SK-N-SH (cell line): ENCODE data around the gene PBX1. TPM values are rescaled to one million over a fixed set of nuclear protein-coding genes. Genes with fewer than 3 reads are reported as not detected.

Experiments
- CTCF ChIA-PET: fragments of 300-600, 350-600 bp; formaldehyde crosslinking; extraction: SDS; loops from one replicate; lab custom pipeline; 2021; lab: Yijun Ruan, JAX
- POLR2A ChIA-PET: fragments of 350-600 bp; sonication (Branson Sonifier 250); formaldehyde crosslinking; extraction: SDS; loops from one replicate; lab custom pipeline; 2020; ENCODE audit warnings: antibody characterized with exemption, inconsistent platforms; lab: Yijun Ruan, JAX
- DNase-seq: peaks from one replicate; pipeline ENCODE4 v3.0.0; 2012
- H2AFZ ChIP-seq: fragments of 200-600 bp; sonication (generic); 2 replicates; pipeline ENCODE4 v1.8.1; 2016; ENCODE audit warnings: antibody characterized with exemption, mild to moderate bottlenecking, low read depth
- H3F3A ChIP-seq: fragments of 200-600 bp; sonication (generic); replicated peaks from 2 replicates; pipeline ENCODE3; 2016; ENCODE audit warnings: antibody characterized with exemption, mild to moderate bottlenecking; ENCODE audit not compliant: insufficient read depth
- H3K27ac ChIP-seq, 2 experiments: fragments of 200-500 bp in 1 of 2; fragments of 200-600 bp in 1 of 2; sonication (Bioruptor generic) in 1 of 2; sonication (generic), shearing (Covaris generic) in 1 of 2; 2 replicates each; pipeline versions ENCODE4 v1.5.1 to v1.6.1; 2014 to 2016; ENCODE audit warnings: low read depth in 2 of 2, inconsistent platforms in 1 of 2, low read length in 1 of 2, mild to moderate bottlenecking in 1 of 2, mixed read lengths in 1 of 2
- H3K27me3 ChIP-seq: fragments of 200-600 bp; sonication (generic), shearing (Covaris generic); 2 replicates; pipeline ENCODE4 v1.6.1; 2016; ENCODE audit warnings: mixed run types; ENCODE audit not compliant: insufficient read depth
- H3K36me3 ChIP-seq, 2 experiments: fragments of 200-500 bp in 1 of 2; fragments of 200-600 bp in 1 of 2; sonication (Bioruptor generic) in 1 of 2; sonication (generic) in 1 of 2; replicated peaks in 1 of 2; 2 replicates each; pipeline versions ENCODE3 to v1.5.1; 2014 to 2016; ENCODE audit warnings: low read length in 1 of 2, mild to moderate bottlenecking in 1 of 2; ENCODE audit not compliant: insufficient read depth in 2 of 2, control insufficient read depth in 1 of 2
- H3K4me1 ChIP-seq, 2 experiments: fragments of 200-500 bp in 1 of 2; fragments of 200-600 bp in 1 of 2; sonication (Bioruptor generic) in 1 of 2; sonication (generic), shearing (Covaris generic) in 1 of 2; 2 replicates each; pipeline versions ENCODE4 v1.5.1 to v1.6.1; 2014 to 2016; ENCODE audit warnings: low read depth in 1 of 2, low read length in 1 of 2, mixed run types in 1 of 2; ENCODE audit not compliant: insufficient read depth in 2 of 2, control insufficient read depth in 1 of 2
- H3K4me2 ChIP-seq: fragments of 200-600 bp; sonication (generic), shearing (Covaris generic); 2 replicates; pipeline ENCODE4 v1.6.1; 2017; ENCODE audit warnings: mixed run types
- H3K4me3 ChIP-seq, 2 experiments: fragments of 200-500 bp in 1 of 2; fragments of 200-600 bp in 1 of 2; sonication (Bioruptor generic) in 1 of 2; sonication (generic), shearing (Covaris generic) in 1 of 2; 2 replicates each; pipeline versions ENCODE4 v1.5.1 to v1.8.1; 2014 to 2016; ENCODE audit warnings: low read depth in 2 of 2, inconsistent platforms in 1 of 2, low read length in 1 of 2, mild to moderate bottlenecking in 1 of 2, mixed read lengths in 1 of 2, moderate library complexity in 1 of 2
- H3K79me2 ChIP-seq: fragments of 200-600 bp; sonication (generic); 2 replicates; pipeline ENCODE4 v1.8.1; 2017; ENCODE audit warnings: mild to moderate bottlenecking; ENCODE audit not compliant: insufficient read depth
- H3K9ac ChIP-seq: fragments of 200-600 bp; sonication (generic); 2 replicates; pipeline ENCODE4 v1.6.1; 2017; ENCODE audit warnings: mixed run types
- H3K9me2 ChIP-seq: fragments of 200-600 bp; sonication (generic); 2 replicates; pipeline ENCODE4 v1.6.1; 2017; ENCODE audit warnings: mixed run types
- H3K9me3 ChIP-seq: fragments of 200-600 bp; sonication (generic); 2 replicates; pipeline ENCODE4 v1.6.1; 2017; ENCODE audit warnings: mixed run types, mild to moderate bottlenecking, moderate library complexity
- H4K20me1 ChIP-seq: fragments of 200-600 bp; sonication (generic); 2 replicates; pipeline ENCODE4 v1.6.1; 2017; ENCODE audit warnings: mild to moderate bottlenecking, mixed run types; ENCODE audit not compliant: insufficient read depth
- GABPA ChIP-seq: IDR thresholded peaks from 2 replicates; pipeline ENCODE4 v1.4.0; 2012; ENCODE audit warnings: low read depth, mild to moderate bottlenecking
- IRF3 ChIP-seq: fragments of 150-350 bp; IDR thresholded peaks from 2 replicates; pipeline ENCODE4 v1.6.1; 2016; ENCODE audit warnings: mild to moderate bottlenecking, low read depth, low read length
- JUND ChIP-seq: IDR thresholded peaks from 2 replicates; pipeline ENCODE4 v1.4.0; 2012
- MAX ChIP-seq: IDR thresholded peaks from 2 replicates; pipeline ENCODE4 v1.4.0; 2012; ENCODE audit warnings: low read depth
- MEF2A ChIP-seq: IDR thresholded peaks from 2 replicates; pipeline ENCODE4 v1.4.0; 2012; ENCODE audit warnings: low read depth, borderline replicate concordance
- NFIC ChIP-seq: IDR thresholded peaks from 2 replicates; pipeline ENCODE4 v1.4.0; 2012; ENCODE audit warnings: borderline replicate concordance
- RAD21 ChIP-seq: IDR thresholded peaks from 2 replicates; pipeline ENCODE4 v1.6.1; 2012; ENCODE audit warnings: mild to moderate bottlenecking, low read length
- REST ChIP-seq: IDR thresholded peaks from 2 replicates; pipeline ENCODE4 v1.6.1; 2012; ENCODE audit warnings: mild to moderate bottlenecking, low read depth, low read length, moderate library complexity
- SIN3A ChIP-seq: IDR thresholded peaks from 2 replicates; pipeline ENCODE4 v1.6.1; 2012; ENCODE audit warnings: low read depth, mild to moderate bottlenecking, low read length, moderate library complexity, borderline replicate concordance
- TCF12 ChIP-seq: IDR thresholded peaks from 2 replicates; pipeline ENCODE4 v1.4.0; 2012
- TEAD4 ChIP-seq: IDR thresholded peaks from 2 replicates; pipeline ENCODE4 v1.4.0; 2012; ENCODE audit warnings: mild to moderate bottlenecking, borderline replicate concordance; ENCODE audit not compliant: insufficient read depth
- USF1 ChIP-seq: IDR thresholded peaks from 2 replicates; pipeline ENCODE4 v1.4.0; 2012; ENCODE audit warnings: low read depth, borderline replicate concordance
- WGBS: methylation state at CpG from one replicate; pipeline ENCODE4 v1.1.6; 2017; ENCODE audit warnings: low lambda C conversion rate; 5-methylcytosine and 5-hydroxymethylcytosine counted together
- polyA plus RNA-seq, 3 experiments: library from polyadenylated mRNA; depleted of rRNA; stranded (reverse); fragments of >200 nt; gene quantifications; 2 replicates each; pipeline ENCODE4 v1.2.3, GENCODE V29; 2012

Gene PBX1
- polyA plus RNA-seq, 1 of the 3 experiments (the other 2 are of a cell fraction) = 27.0 TPM

- H3K36me3 ChIP-seq = no peaks in the 10 kb centered on the region
- WGBS = 94% methylated on average over 5 of the region's 5 CpGs
- no peaks in the 10 kb centered on the region for H4K20me1 ChIP-seq
- no peaks in the 10 kb centered on the region for H3K9me3 ChIP-seq
- POLR2A ChIA-PET = no interaction called here
- H3K4me3 ChIP-seq = no peak overlapping the region
- H2AFZ ChIP-seq = no peak overlapping the region
- CTCF ChIA-PET = no interaction called here
- H3K27ac ChIP-seq = no peak overlapping the region
- H3K4me1 ChIP-seq = peaks cover 12 to 15% of the 10 kb centered on the region in 2 experiments; a peak in 3 of 4 replicates
- no peak overlapping the region for H3K4me2 ChIP-seq
- no peaks in the 10 kb centered on the region for H3K9me2 ChIP-seq
- peaks cover 14% of the 10 kb centered on the region for H3F3A ChIP-seq
- H3K79me2 ChIP-seq = no peaks in the 10 kb centered on the region
- H3K27me3 ChIP-seq = no peaks in the 10 kb centered on the region
- H3K9ac ChIP-seq = no peak overlapping the region
- DNase-seq = no peak
- TF ChIP-seq MAX = no peak
- TF ChIP-seq GABPA = no peak
- no peak for TF ChIP-seq MEF2A
- no peak for TF ChIP-seq RAD21
- TF ChIP-seq IRF3 = no peak
Measured at GRCh38 chr1:164745736-164746135, 186.8 kb downstream of the PBX1 start.

GRCh38 chr1:164746632-164747031 is 187.6 kb downstream of the PBX1 start:
- Histone ChIP-seq H3K36me3 (no peaks in the 10 kb centered on the region), H3K27ac (no peak overlapping the region), H3K9me3 (no peaks in the 10 kb centered on the region), H3K79me2 (no peaks in the 10 kb centered on the region), H3K4me3 (no peak overlapping the region), H3K4me1 (peaks cover 12 to 15% of the 10 kb centered on the region in 2 experiments; a peak in 3 of 4 replicates), H3F3A (peaks cover 14% of the 10 kb centered on the region), H4K20me1 (no peaks in the 10 kb centered on the region), H3K27me3 (no peaks in the 10 kb centered on the region), H3K4me2 (no peak overlapping the region), H2AFZ (no peak overlapping the region), H3K9me2 (no peaks in the 10 kb centered on the region), H3K9ac (no peak overlapping the region)
- ChIA-PET POLR2A (no interaction called here), CTCF (interaction anchor here (1.0 to 1.2 kb wide), 2 partner anchors 25 to 30 kb away, joined by 3 to 5 read pairs; no protein-coding TSS in a partner anchor)
- TF ChIP-seq MAX = no peak
- no peak for DNase-seq
- 70% methylated on average over 5 of the region's 5 CpGs for WGBS

- ChIA-PET POLR2A (no interaction called here), CTCF (interaction anchor here (1.3 to 1.8 kb wide), 2 partner anchors 12 to 39 kb away, joined by 6 to 7 read pairs; no protein-coding TSS in a partner anchor)
- Histone ChIP-seq H3K9ac (peak overlapping the region; percentile 8; the same call in 1 of the 2 replicates), H3F3A (peaks cover 14% of the 10 kb centered on the region), H3K9me3 (no peaks in the 10 kb centered on the region), H3K9me2 (no peaks in the 10 kb centered on the region), H2AFZ (peak overlapping the region; percentile 1; the same call in 1 of the 2 replicates), H4K20me1 (no peaks in the 10 kb centered on the region), H3K79me2 (no peaks in the 10 kb centered on the region), H3K4me3 (no peak overlapping the region; a peak in 1 of 4 replicates), H3K4me2 (peak overlapping the region; percentile 14), H3K27ac (peak overlapping the region; percentile 82 to 84; a peak in 3 of 4 replicates), H3K4me1 (peaks cover 12 to 15% of the 10 kb centered on the region in 2 experiments; a peak in 3 of 4 replicates), H3K27me3 (no peaks in the 10 kb centered on the region), H3K36me3 (no peaks in the 10 kb centered on the region)
- DNase-seq = no peak
- WGBS = 41% methylated on average over 10 of the region's 10 CpGs
- TF ChIP-seq NFIC (peak; percentile 66; the same call in 1 of the 2 replicates), MAX (peak; percentile 60; the same call in 1 of the 2 replicates), USF1 (no peak), SIN3A (no peak), TCF12 (peak; percentile 98), TEAD4 (peak; percentile 89), MEF2A (0 out of 2 replicates have a peak, but pooled peaks have one; percentile 27), JUND (peak; percentile 78), REST (peak; percentile 20; the same call in 1 of the 2 replicates)
Measured at GRCh38 chr1:164748253-164748899, 189.4 kb downstream of the PBX1 start.
